Body of pancreas (tissue), 4 donors: ENCODE data around the gene FAM83G.

ENCODE experiments used
- POLR2A ChIP-seq, 3 donors: fragments of 450-650 bp; IDR thresholded peaks; one replicate each; pipeline ENCODE4 v1.6.1; 2016; ENCODE audit warnings: antibody characterized with exemption in 3 of 3, mild to moderate bottlenecking in 2 of 3
- TF ChIP-seq, protein P1 (sequence below), 7 experiments: fragments of 450-650 bp in 4 of 7; fragments of 200-600 bp in 3 of 7; sonication (generic) in 3 of 7; IDR thresholded peaks; one replicate each; pipeline ENCODE4 v1.5.1; 2016 to 2019; ENCODE audit warnings: antibody characterized with exemption in 7 of 7

GRCh38 chr17:18961634-18962493 is 42.7 kb downstream of the FAM83G start:
- TF ChIP-seq, protein P1, sequence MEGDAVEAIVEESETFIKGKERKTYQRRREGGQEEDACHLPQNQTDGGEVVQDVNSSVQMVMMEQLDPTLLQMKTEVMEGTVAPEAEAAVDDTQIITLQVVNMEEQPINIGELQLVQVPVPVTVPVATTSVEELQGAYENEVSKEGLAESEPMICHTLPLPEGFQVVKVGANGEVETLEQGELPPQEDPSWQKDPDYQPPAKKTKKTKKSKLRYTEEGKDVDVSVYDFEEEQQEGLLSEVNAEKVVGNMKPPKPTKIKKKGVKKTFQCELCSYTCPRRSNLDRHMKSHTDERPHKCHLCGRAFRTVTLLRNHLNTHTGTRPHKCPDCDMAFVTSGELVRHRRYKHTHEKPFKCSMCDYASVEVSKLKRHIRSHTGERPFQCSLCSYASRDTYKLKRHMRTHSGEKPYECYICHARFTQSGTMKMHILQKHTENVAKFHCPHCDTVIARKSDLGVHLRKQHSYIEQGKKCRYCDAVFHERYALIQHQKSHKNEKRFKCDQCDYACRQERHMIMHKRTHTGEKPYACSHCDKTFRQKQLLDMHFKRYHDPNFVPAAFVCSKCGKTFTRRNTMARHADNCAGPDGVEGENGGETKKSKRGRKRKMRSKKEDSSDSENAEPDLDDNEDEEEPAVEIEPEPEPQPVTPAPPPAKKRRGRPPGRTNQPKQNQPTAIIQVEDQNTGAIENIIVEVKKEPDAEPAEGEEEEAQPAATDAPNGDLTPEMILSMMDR (IDR thresholded peaks at IDR 0.05) = no peak
- no peak for TF ChIP-seq POLR2A (IDR thresholded peaks at IDR 0.05)
